Epithelial cell of proximal tubule (primary cell): Measurements from ENCODE around the gene WNT8A. TPM values are rescaled to one million over a fixed set of nuclear protein-coding genes. Genes with fewer than 3 reads are reported as not detected.
"Not testable (repeated sequence)": the region's sequence is repeated elsewhere in the genome, so short reads cannot be mapped to it uniquely, and the experiment has no call there.

ENCODE experiments used
- DNase-seq: peaks from one replicate; pipeline ENCODE4 v3.0.0-alpha.2; 2011; ENCODE audit warnings: low read depth
- H3K4me3 ChIP-seq: 2 replicates; pipeline ENCODE4 v1.5.1; 2011; ENCODE audit warnings: low read depth, mild to moderate bottlenecking, low read length
- CTCF ChIP-seq: conservative IDR thresholded peaks from 2 replicates; pipeline ENCODE4 v1.5.1; 2012; ENCODE audit warnings: low read depth, mild to moderate bottlenecking, low read length
- total RNA-seq: library from RNA; depleted of rRNA; stranded (reverse); fragments of >200 nt; gene quantifications from 2 replicates; pipeline ENCODE4 v1.2.3, GENCODE V29; 2015

Gene WNT8A
- not detected in 2 replicates for total RNA-seq

- TF ChIP-seq CTCF: no peak
- no peak for DNase-seq
- no peak within 1 kb of the TSS for H3K4me3 ChIP-seq
Measured at GRCh38 chr5:138083702-138084101, at the start of gene WNT8A. TSS of gene WNT8A (plus strand) at chr5:138084033. CDS start at chr5:138084128, 95 bp downstream.

GRCh38 chr5:138035605-138036537 lies 48.0 kb upstream of the WNT8A start:
- no peak overlapping the region for H3K4me3 ChIP-seq
- peak; percentile 64 for DNase-seq
- peak; percentile 86 for TF ChIP-seq CTCF

GRCh38 chr5:138037271-138037670 lies 46.6 kb upstream of the WNT8A start:
- no peak for DNase-seq
- no peak for TF ChIP-seq CTCF
- no peak overlapping the region for H3K4me3 ChIP-seq

- DNase-seq: no peak
- H3K4me3 ChIP-seq: no peak overlapping the region
- no peak for TF ChIP-seq CTCF
Measured at GRCh38 chr5:138037907-138038633, 45.8 kb upstream of the WNT8A start.

GRCh38 chr5:138038826-138039225 lies 45.0 kb upstream of the WNT8A start:
- DNase-seq: no peak
- no peak overlapping the region for H3K4me3 ChIP-seq
- TF ChIP-seq CTCF: no peak

GRCh38 chr5:138045283-138045682 lies 38.5 kb upstream of the WNT8A start:
- H3K4me3 ChIP-seq, DNase-seq: not testable (repeated sequence)
